Cardiac septum (tissue), 1 donor: Measurements from ENCODE around the gene IQCE. TPM values are rescaled to one million over a fixed set of nuclear protein-coding genes. Genes with fewer than 3 reads are reported as not detected.
"Not testable (repeated sequence)": the region's sequence is repeated elsewhere in the genome, so short reads cannot be mapped to it uniquely, and the experiment has no call there.

Experiments
- DNase-seq: peaks from one replicate; pipeline ENCODE4 v3.0.0-alpha.2; 2020; ENCODE audit warnings: low spot score
- intact Hi-C: fragments of 100-400 bp; cut with DNase I; formaldehyde crosslinking; loops from one replicate; pipeline ENCODE4 v1.14.0; 2022
- total RNA-seq: library from RNA; stranded (reverse); fragmentation: NEBNext Ultra II Directional; extraction: Animal tissue kit (Norgen Biotek cat#: 25700); gene quantifications from one replicate; pipeline ENCODE4 v1.2.1, GENCODE V29; 2021
- donor health status: DM: no; HTN: no; CAD: no.

IQCE gene
- total RNA-seq, 1 donor from 2014 or later: 13.3 TPM

DNA sequence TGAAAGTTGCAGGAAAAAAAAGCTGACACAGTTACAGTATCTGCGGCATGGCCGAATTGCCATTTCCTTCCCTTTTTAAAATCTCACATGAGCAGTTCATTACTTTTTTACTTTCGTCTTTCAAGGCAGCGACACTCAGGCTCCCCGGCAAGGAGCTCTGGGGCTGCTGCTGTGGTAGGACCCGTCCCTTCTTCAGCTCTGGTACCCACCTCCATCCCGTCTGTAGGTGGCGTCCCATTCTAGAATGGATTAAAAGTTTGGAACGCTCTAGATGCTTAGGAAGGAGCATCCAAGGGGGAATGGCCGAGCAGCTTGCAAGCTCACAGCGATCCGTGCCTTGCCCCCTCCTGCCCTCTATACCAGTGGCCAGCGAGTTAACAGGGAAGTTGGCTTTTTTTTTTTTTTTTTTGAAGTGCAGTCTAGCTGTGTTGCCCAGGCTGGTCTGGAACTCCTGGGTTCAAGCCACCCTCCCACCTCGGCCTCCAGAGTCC, 50.2 kb downstream of the IQCE start:
- no peak for DNase-seq
- intact Hi-C loops: loop anchor here (5.0 kb wide), 1 partner anchor 33 kb away; no protein-coding TSS in a partner anchor

DNA sequence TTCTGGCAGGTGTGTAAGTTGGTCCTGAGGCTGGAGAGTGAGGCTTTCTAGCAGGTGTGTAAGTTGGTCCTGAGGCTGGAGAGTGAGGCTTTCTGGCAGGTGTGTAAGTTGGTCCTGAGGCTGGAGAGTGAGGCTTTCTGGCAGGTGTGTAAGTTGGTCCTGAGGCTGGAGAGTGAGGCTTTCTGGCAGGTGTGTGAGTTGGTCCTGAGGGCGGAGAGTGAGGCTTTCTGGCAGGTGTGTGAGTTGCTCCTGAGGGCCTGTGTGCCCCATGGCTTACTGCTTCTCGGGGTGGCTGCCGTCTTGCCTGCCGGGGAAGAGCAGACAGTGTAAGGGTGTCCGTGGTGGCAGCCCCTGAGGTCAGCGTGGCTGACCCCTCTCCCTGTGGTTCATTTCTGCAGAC, 50.9 kb downstream of the IQCE start:
- DNase-seq: not testable (repeated sequence)
- intact Hi-C loops: loop anchor here (5.0 kb wide), 1 partner anchor 33 kb away; no protein-coding TSS in a partner anchor

DNA sequence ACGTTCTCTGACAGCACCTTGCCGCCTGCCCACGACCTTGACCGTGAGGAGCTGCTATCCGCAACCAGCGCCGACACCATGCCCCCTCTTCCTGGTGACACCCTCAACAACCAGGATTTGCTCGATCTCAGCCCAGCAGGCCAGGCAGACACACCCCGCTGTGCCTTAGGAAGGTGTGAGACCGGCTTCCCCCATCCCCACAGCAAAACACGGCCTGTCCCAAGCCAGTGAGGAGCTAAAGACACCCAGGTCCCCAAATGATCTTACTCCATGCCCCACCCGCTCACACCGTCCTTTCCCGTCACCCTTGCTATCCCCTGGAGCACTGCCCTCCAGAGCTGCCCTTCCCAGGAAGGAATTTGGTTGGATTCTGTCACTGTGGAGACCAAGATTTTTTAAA, 51.7 kb downstream of the IQCE start:
- intact Hi-C loops: no loop called here
- DNase-seq: no peak

DNA sequence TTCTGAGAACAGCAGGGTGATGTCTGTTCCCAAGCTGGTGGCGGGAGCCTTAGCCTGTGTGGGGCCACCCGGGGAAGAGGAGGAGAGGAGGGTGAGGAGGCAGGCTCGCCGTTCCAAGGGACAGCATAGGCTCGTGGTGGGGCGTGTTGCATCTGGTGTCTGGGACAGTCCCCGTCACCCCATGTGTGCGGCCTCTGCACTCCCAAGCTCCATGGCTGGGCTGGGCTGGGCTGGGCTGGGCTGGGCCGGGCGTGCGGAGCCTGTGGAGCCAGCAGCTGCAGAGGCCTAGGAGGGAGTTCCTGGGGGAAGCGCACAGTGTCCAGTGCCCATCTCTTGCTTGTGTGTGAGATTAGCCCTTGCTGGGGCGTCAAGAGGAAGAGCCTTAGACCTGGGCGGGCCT, 52.1 kb downstream of the IQCE start:
- intact Hi-C loops: no loop called here

GRCh38 chr7:2611401-2611800, 52.6 kb downstream of the IQCE start:
- intact Hi-C loops: no loop called here
- DNase-seq: no peak

More for the DNA sequence above, 52.1 kb downstream of the IQCE start:
- no peak for DNase-seq

DNA sequence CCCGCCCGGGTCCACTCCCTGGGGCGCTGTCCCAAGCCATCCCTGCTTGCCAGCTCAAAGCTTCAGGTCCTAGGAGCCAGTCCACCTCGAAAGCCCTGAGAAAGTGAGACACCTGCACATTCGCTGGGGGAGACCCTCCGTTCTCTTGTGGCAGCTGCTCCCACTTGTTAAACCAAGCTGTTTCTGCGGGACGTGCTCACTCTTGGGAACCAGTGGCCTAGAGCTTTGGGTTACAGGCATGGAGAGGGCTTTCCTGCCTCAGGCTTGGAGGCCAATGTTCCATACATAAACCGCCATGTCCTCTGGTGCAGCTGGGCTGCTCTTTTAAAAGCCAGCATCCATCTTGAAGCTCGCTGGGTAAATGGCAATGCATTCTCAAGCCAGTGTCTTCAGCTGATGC, 53.1 kb downstream of the IQCE start:
- DNase-seq: no peak
- intact Hi-C loops: no loop called here

DNA sequence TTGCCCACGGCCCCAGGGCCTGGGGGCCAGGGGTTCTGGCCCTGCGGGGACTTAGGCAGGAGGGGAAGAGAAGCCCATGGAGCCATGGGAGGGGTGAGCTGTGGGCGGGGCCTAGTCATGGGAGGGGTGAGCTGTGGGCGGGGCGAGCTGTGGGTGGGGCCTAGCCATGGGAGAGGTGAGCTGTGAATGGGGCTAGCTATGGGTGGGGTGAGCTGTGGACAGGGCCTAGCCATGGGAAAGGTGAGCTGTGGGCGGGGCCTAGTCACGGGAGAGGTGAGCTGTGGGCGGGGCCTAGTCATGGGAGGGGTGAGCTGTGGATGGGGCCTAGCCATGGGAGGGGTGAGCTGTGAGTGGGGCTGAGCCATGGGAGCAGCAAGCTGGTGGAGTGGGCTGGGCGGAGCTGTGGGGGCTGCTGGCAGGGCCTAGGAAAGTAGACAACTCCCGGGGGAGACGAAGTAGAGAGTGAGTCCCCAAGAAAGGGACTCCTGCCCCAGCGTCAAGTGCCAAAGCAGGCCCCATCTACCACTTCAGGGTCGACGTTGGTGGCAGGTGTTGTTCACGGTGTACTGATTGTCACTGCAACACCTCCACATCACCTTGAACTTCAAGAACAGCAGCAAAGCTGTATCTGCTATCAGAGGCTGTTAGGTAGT, 53.8 kb downstream of the IQCE start:
- no peak for DNase-seq
- intact Hi-C loops: no loop called here

DNA sequence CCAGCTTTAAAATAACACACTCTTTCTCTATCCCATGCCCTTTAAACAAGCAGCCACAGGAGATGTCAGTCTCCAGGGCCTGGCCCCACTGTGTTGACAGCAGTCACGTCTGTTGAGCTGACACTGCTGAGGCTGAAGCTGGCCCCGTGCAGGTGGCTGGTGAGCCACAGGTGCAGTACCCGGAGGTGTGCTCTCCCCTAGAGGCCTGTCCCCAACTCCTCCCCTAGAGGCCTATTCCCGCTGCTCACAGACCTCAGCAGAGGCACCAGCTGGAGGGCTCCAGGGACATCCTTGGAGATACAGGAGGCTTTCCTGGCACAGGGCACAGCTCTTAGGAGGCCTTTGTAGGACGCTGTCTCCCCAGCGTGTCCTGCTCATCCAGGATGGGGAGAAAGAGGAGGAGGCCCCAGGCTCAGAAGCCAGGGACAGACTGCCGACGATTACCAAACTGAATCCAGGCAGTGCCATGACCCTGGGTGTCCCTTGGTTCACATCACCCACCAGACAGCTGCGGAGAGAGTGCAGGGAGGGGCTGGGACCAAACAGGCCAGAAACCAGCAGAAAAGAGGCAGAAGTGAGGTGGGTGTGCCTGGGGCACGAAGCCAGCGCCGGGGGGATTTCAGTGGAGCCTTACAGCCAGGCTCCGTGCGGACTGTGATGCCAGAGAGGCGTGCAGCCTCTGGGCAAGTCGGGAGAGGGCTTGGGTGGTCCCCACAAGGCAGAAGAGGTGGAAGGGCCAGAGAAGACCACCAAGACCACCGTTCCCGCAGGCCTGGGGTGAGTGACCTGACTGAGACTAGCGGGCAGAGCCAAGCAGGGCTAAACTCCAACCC, 54.5 kb downstream of the IQCE start:
- no peak for DNase-seq
- intact Hi-C loops: no loop called here

GRCh38 chr7:2613931-2614600, 55.3 kb downstream of the IQCE start:
- intact Hi-C loops: no loop called here
- no peak for DNase-seq

DNA sequence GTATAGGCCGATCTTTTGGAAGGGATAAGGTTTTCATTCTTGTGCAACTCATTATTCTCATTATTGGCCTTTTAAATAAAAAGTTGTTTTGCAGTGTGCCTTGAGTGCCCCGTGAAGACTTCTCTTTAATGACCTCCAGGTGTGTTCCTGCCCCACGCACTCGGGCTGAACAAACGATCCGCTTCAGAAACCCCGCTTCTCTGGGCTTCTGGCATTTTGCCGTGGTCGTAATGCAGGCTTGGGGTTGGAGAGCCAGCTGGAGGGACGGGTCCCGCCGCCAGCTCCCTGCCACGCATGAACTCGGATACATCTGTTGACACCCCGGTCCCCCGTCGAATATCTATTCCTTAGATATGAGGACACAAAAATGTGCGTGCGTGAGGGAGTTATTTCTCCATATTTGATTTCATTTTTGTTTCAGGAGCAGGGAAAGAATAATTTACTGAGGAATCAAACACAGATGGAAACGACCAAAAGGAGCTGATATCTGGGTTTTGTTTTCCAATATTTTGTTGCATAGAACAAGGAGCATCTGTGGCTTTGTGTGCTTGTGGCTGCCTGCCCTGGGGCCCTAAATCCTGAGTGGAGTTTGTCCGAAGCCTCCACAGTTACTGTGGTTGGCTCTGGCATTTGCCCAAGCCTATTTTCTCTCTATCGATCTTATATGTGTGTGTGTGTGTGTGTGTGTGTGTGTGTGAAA, 56.0 kb downstream of the IQCE start:
- DNase-seq: no peak
- intact Hi-C loops: no loop called here

GRCh38 chr7:2616387-2617324, 57.9 kb downstream of the IQCE start:
- intact Hi-C loops: no loop called here
- DNase-seq: no peak

DNA sequence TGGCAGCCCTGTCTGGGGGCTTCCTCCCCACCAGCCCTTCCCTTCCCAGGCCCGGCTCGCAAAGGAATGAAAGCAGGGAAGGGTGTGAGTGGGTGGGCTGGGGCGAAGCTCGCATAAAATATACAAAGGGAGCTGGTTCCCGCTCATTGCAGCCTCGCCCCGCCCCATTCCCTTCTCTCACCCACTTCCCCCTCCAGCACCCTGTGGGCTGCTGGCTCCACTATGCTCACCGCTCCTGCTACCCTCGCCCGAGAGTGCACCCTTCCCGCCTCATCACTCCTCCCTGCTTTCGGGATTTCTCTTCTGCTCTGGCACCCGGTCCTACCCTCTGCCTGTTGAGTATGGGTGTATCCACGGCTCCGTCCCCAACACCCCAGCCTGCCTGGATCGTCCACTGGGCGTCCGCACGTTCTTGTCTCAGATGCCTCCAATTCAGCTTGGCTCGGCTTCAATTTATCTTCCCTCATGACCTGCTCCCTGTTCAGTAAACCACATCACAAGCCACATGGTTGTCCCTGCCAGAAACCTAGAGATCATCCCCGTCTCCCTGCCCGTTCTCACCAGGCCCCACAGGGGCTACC, 58.6 kb downstream of the IQCE start:
- no peak for DNase-seq
- intact Hi-C loops: no loop called here

- DNase-seq: no peak
- intact Hi-C loops: no loop called here
Measured at GRCh38 chr7:2619116-2619515, 60.3 kb downstream of the IQCE start.

GRCh38 chr7:2621061-2621828, 62.5 kb downstream of the IQCE start:
- no peak for DNase-seq
- intact Hi-C loops: no loop called here

- no peak for DNase-seq
- intact Hi-C loops: no loop called here
Measured at GRCh38 chr7:2621948-2622640, 63.3 kb downstream of the IQCE start.

- DNase-seq: no peak
- intact Hi-C loops: no loop called here
Measured at GRCh38 chr7:2622869-2623697, 64.3 kb downstream of the IQCE start.
